ENCODE measurements around the gene RAF1. TPM values are rescaled to one million over a fixed set of nuclear protein-coding genes. Genes with fewer than 3 reads are reported as not detected.

The RAF1 gene
- total RNA-seq, 1 experiment from 2014 or later: 101 TPM

DNA sequence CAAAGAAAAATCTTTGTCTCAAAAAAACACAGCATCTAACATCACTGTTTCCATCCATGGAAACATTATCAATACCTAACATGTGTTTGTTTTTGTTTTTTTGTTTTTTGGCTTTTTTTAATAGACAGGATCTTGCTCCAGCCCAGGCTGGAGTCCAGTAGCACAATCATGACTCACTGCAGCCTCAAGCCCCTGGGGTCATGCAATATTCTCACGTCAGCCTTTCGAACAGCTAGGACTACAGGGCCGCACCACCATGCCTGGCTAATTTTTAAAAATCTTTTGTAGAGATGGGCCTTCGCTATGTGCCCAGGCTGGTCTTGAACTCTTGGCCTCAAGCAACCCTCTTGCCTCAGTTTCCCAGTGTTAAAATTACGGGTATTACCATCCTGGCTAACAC lies 52.8 kb downstream of the RAF1 start:
- Mint-ChIP-seq H3K9me3 (no peaks in the 10 kb centered on the region), H3K27me3 (ENCODE audit: low read depth) (no peaks in the 10 kb centered on the region), H3K4me3 (no peak overlapping the region), H3K27ac (no peak overlapping the region), H3K36me3 (peaks cover 33% of the 10 kb centered on the region), H3K4me1 (peaks cover 7% of the 10 kb centered on the region)
- no peak for DNase-seq (ENCODE audit: low spot score)
- ChIA-PET POLR2A (interaction anchor here (0.7 kb wide), 1 partner anchor 35 kb away, joined by 3 read pairs; no protein-coding TSS in a partner anchor), CTCF (no interaction called here)
- TF ChIP-seq HMGA2 (CRISPR knock-in tag; IDR thresholded peaks at IDR 0.05) (no peak), JAZF1 (CRISPR knock-in tag; IDR thresholded peaks at IDR 0.05) (no peak), ERG (CRISPR knock-in tag; IDR thresholded peaks at IDR 0.05) (no peak), ARID4B (CRISPR knock-in tag; IDR thresholded peaks at IDR 0.05; ENCODE audit: borderline replicate concordance) (no peak), ZNF425 (CRISPR knock-in tag; conservative IDR thresholded peaks at IDR 0.05) (no peak), ATF6 (CRISPR knock-in tag; IDR thresholded peaks at IDR 0.05) (no peak), USF1 (CRISPR knock-in tag; IDR thresholded peaks at IDR 0.05) (no peak), ZBTB21 (CRISPR knock-in tag; IDR thresholded peaks at IDR 0.05; ENCODE audit: borderline replicate concordance) (no peak), ZSCAN18 (CRISPR knock-in tag; IDR thresholded peaks at IDR 0.05) (no peak), ZNF263 (CRISPR knock-in tag; IDR thresholded peaks at IDR 0.05; ENCODE audit: low read depth) (no peak), JUN (CRISPR knock-in tag; IDR thresholded peaks at IDR 0.05) (no peak), NFATC4 (CRISPR knock-in tag; IDR thresholded peaks at IDR 0.05) (no peak), NR1H2 (CRISPR knock-in tag; IDR thresholded peaks at IDR 0.05) (no peak)
- TF ChIP-seq, protein P1, sequence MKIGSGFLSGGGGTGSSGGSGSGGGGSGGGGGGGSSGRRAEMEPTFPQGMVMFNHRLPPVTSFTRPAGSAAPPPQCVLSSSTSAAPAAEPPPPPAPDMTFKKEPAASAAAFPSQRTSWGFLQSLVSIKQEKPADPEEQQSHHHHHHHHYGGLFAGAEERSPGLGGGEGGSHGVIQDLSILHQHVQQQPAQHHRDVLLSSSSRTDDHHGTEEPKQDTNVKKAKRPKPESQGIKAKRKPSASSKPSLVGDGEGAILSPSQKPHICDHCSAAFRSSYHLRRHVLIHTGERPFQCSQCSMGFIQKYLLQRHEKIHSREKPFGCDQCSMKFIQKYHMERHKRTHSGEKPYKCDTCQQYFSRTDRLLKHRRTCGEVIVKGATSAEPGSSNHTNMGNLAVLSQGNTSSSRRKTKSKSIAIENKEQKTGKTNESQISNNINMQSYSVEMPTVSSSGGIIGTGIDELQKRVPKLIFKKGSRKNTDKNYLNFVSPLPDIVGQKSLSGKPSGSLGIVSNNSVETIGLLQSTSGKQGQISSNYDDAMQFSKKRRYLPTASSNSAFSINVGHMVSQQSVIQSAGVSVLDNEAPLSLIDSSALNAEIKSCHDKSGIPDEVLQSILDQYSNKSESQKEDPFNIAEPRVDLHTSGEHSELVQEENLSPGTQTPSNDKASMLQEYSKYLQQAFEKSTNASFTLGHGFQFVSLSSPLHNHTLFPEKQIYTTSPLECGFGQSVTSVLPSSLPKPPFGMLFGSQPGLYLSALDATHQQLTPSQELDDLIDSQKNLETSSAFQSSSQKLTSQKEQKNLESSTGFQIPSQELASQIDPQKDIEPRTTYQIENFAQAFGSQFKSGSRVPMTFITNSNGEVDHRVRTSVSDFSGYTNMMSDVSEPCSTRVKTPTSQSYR (CRISPR knock-in tag; IDR thresholded peaks at IDR 0.05): no peak
- TF ChIP-seq, protein P2, sequence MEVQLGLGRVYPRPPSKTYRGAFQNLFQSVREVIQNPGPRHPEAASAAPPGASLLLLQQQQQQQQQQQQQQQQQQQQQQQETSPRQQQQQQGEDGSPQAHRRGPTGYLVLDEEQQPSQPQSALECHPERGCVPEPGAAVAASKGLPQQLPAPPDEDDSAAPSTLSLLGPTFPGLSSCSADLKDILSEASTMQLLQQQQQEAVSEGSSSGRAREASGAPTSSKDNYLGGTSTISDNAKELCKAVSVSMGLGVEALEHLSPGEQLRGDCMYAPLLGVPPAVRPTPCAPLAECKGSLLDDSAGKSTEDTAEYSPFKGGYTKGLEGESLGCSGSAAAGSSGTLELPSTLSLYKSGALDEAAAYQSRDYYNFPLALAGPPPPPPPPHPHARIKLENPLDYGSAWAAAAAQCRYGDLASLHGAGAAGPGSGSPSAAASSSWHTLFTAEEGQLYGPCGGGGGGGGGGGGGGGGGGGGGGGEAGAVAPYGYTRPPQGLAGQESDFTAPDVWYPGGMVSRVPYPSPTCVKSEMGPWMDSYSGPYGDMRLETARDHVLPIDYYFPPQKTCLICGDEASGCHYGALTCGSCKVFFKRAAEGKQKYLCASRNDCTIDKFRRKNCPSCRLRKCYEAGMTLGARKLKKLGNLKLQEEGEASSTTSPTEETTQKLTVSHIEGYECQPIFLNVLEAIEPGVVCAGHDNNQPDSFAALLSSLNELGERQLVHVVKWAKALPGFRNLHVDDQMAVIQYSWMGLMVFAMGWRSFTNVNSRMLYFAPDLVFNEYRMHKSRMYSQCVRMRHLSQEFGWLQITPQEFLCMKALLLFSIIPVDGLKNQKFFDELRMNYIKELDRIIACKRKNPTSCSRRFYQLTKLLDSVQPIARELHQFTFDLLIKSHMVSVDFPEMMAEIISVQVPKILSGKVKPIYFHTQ (CRISPR knock-in tag; IDR thresholded peaks at IDR 0.05): no peak
- TF ChIP-seq, protein P3, sequence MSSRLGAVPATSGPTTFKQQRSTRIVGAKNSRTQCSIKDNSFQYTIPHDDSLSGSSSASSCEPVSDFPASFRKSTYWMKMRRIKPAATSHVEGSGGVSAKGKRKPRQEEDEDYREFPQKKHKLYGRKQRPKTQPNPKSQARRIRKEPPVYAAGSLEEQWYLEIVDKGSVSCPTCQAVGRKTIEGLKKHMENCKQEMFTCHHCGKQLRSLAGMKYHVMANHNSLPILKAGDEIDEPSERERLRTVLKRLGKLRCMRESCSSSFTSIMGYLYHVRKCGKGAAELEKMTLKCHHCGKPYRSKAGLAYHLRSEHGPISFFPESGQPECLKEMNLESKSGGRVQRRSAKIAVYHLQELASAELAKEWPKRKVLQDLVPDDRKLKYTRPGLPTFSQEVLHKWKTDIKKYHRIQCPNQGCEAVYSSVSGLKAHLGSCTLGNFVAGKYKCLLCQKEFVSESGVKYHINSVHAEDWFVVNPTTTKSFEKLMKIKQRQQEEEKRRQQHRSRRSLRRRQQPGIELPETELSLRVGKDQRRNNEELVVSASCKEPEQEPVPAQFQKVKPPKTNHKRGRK (CRISPR knock-in tag; IDR thresholded peaks at IDR 0.05; ENCODE audit: borderline replicate concordance): no peak
- TF ChIP-seq, protein P4, sequence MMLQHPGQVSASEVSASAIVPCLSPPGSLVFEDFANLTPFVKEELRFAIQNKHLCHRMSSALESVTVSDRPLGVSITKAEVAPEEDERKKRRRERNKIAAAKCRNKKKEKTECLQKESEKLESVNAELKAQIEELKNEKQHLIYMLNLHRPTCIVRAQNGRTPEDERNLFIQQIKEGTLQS (CRISPR knock-in tag; conservative IDR thresholded peaks at IDR 0.05): no peak
- ATAC-seq: no peak
